ENCODE results near the gene PDE4B.

PDE4B gene

GRCh38 chr1:66231217-66231616 lies 438.5 kb downstream of the PDE4B start:
- no peak for DNase-seq (ENCODE audit: low spot score)
- no peak for TF ChIP-seq CTCF (IDR thresholded peaks at IDR 0.05; ENCODE audit: extremely low read depth, missing control alignments)

GRCh38 chr1:66231681-66232463 lies 439.2 kb downstream of the PDE4B start:
- DNase-seq (ENCODE audit: low spot score): no peak
- no peak for TF ChIP-seq CTCF (IDR thresholded peaks at IDR 0.05; ENCODE audit: extremely low read depth, missing control alignments)

GRCh38 chr1:66237042-66237441 lies 444.3 kb downstream of the PDE4B start:
- no peak for TF ChIP-seq CTCF (IDR thresholded peaks at IDR 0.05; ENCODE audit: extremely low read depth, missing control alignments)
- DNase-seq (ENCODE audit: low spot score): no peak

- DNase-seq (ENCODE audit: low spot score): no peak
- TF ChIP-seq CTCF (IDR thresholded peaks at IDR 0.05; ENCODE audit: extremely low read depth, missing control alignments): no peak
Measured at GRCh38 chr1:66237722-66238479, 445.2 kb downstream of the PDE4B start.

- DNase-seq (ENCODE audit: low spot score): no peak
Measured at GRCh38 chr1:66239834-66240233, 447.1 kb downstream of the PDE4B start.

GRCh38 chr1:66240491-66241484 lies 448.1 kb downstream of the PDE4B start:
- DNase-seq (ENCODE audit: low spot score): no peak
- no peak for TF ChIP-seq CTCF (IDR thresholded peaks at IDR 0.05; ENCODE audit: extremely low read depth, missing control alignments)

More at GRCh38 chr1:66239834-66240233, 447.1 kb downstream of the PDE4B start:
- no peak for TF ChIP-seq CTCF (IDR thresholded peaks at IDR 0.05; ENCODE audit: extremely low read depth, missing control alignments)

Data from GM20000 (cell line).